IMR-90 (cell line): ENCODE measurements around the gene SERPINA5. TPM values are rescaled to one million over a fixed set of nuclear protein-coding genes. Genes with fewer than 3 reads are reported as not detected.

Experiments used
- ATAC-seq: fragments of 200-7000 bp; cut with Tn5 transposase; 2 replicates; pipeline ENCODE4 v1.9.1; 2020; ENCODE audit warnings: low read depth, mild to moderate bottlenecking, moderate library complexity
- BruUV-seq: library from RNA; stranded (reverse); fragments of 400-500 nt; replicated peaks from 2 replicates; lab custom pipeline; 2021; lab: Mats Ljungman, UMichigan
- CTCF ChIA-PET: fragments of 300-600 bp; formaldehyde crosslinking; extraction: SDS; loops from one replicate; lab custom pipeline; 2021; ENCODE audit warnings: antibody characterized with exemption; lab: Yijun Ruan, JAX
- POLR2A ChIA-PET: fragments of 300-600 bp; sonication (Branson Sonifier 250); formaldehyde crosslinking; loops from one replicate; lab custom pipeline; 2022; ENCODE audit warnings: antibody characterized with exemption; ENCODE audit not compliant: unreplicated experiment; lab: Charles Lee
- DNase-seq: peaks from one replicate; pipeline ENCODE4 v3.0.0; 2013
- H2AFZ ChIP-seq: replicated peaks from 2 replicates; pipeline ENCODE3; 2013; ENCODE audit warnings: low read length, mild to moderate bottlenecking; ENCODE audit not compliant: poor library complexity
- H2AK5ac ChIP-seq: 2 replicates; pipeline ENCODE4 v1.6.1; 2013; ENCODE audit warnings: low read depth, low read length, inconsistent platforms
- H2AK9ac ChIP-seq: replicated peaks from 2 replicates; pipeline ENCODE3; 2013; ENCODE audit warnings: mild to moderate bottlenecking, low read depth, low read length, moderate library complexity; ENCODE audit not compliant: poor library complexity
- H2BK120ac ChIP-seq: 2 replicates; pipeline ENCODE4 v1.6.1; 2013; ENCODE audit warnings: low read depth, low read length, inconsistent platforms
- H2BK15ac ChIP-seq: 3 replicates; pipeline ENCODE4 v1.6.1; 2013; ENCODE audit warnings: low read depth, low read length, inconsistent platforms
- H2BK20ac ChIP-seq: 2 replicates; pipeline ENCODE4 v1.6.1; 2013; ENCODE audit warnings: low read depth, mild to moderate bottlenecking, inconsistent platforms, low read length, moderate library complexity
- H2BK5ac ChIP-seq: 2 replicates; pipeline ENCODE4 v1.6.1; 2013; ENCODE audit warnings: mild to moderate bottlenecking, low read depth, low read length, inconsistent platforms; ENCODE audit not compliant: poor library complexity, severe bottlenecking
- H3K14ac ChIP-seq: replicated peaks from 2 replicates; pipeline ENCODE4 v1.6.1; 2013; ENCODE audit warnings: low read depth, low read length, inconsistent platforms
- H3K18ac ChIP-seq: 2 replicates; pipeline ENCODE4 v1.6.1; 2013; ENCODE audit warnings: low read depth, low read length, control low read depth
- H3K23ac ChIP-seq: 2 replicates; pipeline ENCODE4 v1.6.1; 2013; ENCODE audit warnings: low read depth, low read length, inconsistent platforms
- H3K27ac ChIP-seq: 2 replicates; pipeline ENCODE4 v1.5.1; 2013; ENCODE audit warnings: mild to moderate bottlenecking, control low read depth, low read length; ENCODE audit not compliant: insufficient read depth
- H3K27me3 ChIP-seq: 2 replicates; pipeline ENCODE4 v1.6.1; 2013; ENCODE audit warnings: low read length; ENCODE audit not compliant: control insufficient read depth, insufficient read depth
- H3K36me3 ChIP-seq: 2 replicates; pipeline ENCODE4 v1.6.1; 2013; ENCODE audit warnings: low read length, mixed read lengths; ENCODE audit not compliant: control insufficient read depth, insufficient read depth
- H3K4ac ChIP-seq: 2 replicates; pipeline ENCODE4 v1.6.1; 2013; ENCODE audit warnings: low read depth, low read length, inconsistent platforms
- H3K4me1 ChIP-seq: 2 replicates; pipeline ENCODE4 v1.6.1; 2013; ENCODE audit warnings: low read length, mixed read lengths; ENCODE audit not compliant: control insufficient read depth, insufficient read depth
- H3K4me2 ChIP-seq: 2 replicates; pipeline ENCODE4 v1.6.1; 2013; ENCODE audit warnings: low read depth, mild to moderate bottlenecking, control low read depth, low read length, moderate library complexity
- H3K4me3 ChIP-seq: 2 replicates; pipeline ENCODE4 v1.5.1; 2013; ENCODE audit warnings: low read depth, mild to moderate bottlenecking, control low read depth, low read length, moderate library complexity; ENCODE audit not compliant: insufficient read depth
- H3K56ac ChIP-seq: 2 replicates; pipeline ENCODE4 v1.6.1; 2013; ENCODE audit warnings: low read length, inconsistent platforms; ENCODE audit not compliant: insufficient read depth; ENCODE audit errors: extremely low read depth
- H3K79me1 ChIP-seq, 2 experiments: 2 replicates each; pipeline ENCODE4 v1.6.1; 2013; ENCODE audit warnings: low read length in 2 of 2, inconsistent platforms in 1 of 2, low read depth in 1 of 2
- H3K9ac ChIP-seq: 2 replicates; pipeline ENCODE4 v1.6.1; 2013; ENCODE audit warnings: low read depth, low read length, control low read depth
- H3K9me1 ChIP-seq: 2 replicates; pipeline ENCODE4 v1.6.1; 2013; ENCODE audit warnings: low read length, inconsistent platforms; ENCODE audit not compliant: insufficient read depth
- H3K9me3 ChIP-seq: 2 replicates; pipeline ENCODE4 v1.6.1; 2013; ENCODE audit warnings: low read length; ENCODE audit not compliant: control insufficient read depth, insufficient read depth
- H4K20me1 ChIP-seq: 2 replicates; pipeline ENCODE4 v1.6.1; 2013; ENCODE audit warnings: low read length, inconsistent platforms; ENCODE audit not compliant: insufficient read depth
- H4K5ac ChIP-seq: 2 replicates; pipeline ENCODE4 v1.6.1; 2013; ENCODE audit warnings: mild to moderate bottlenecking, low read depth, low read length, control low read depth
- H4K8ac ChIP-seq, 2 experiments: 2 replicates each; pipeline ENCODE4 v1.6.1; 2013; ENCODE audit warnings: low read depth in 2 of 2, low read length in 2 of 2, control low read depth in 1 of 2, inconsistent platforms in 1 of 2
- H4K91ac ChIP-seq: 2 replicates; pipeline ENCODE4 v1.6.1; 2013; ENCODE audit warnings: low read depth, low read length, inconsistent platforms; ENCODE audit not compliant: insufficient read depth
- BHLHE40 ChIP-seq: fragments of 150-350 bp; IDR thresholded peaks from 2 replicates; pipeline ENCODE4 v1.6.1; 2016; ENCODE audit warnings: mild to moderate bottlenecking, low read depth, low read length
- CEBPB ChIP-seq: IDR thresholded peaks from 2 replicates; pipeline ENCODE4 v1.6.1; 2012; ENCODE audit warnings: low read depth, low read length, improper control_type of control experiment
- CHD1 ChIP-seq: IDR thresholded peaks from 2 replicates; pipeline ENCODE4 v1.6.1; 2012; ENCODE audit warnings: low read depth, low read length, improper control_type of control experiment
- CTCF ChIP-seq: conservative IDR thresholded peaks from 2 replicates; pipeline ENCODE4 v1.5.1; 2012; ENCODE audit warnings: mild to moderate bottlenecking, low read depth, low read length, improper control_type of control experiment
- ELK1 ChIP-seq: fragments of 150-350 bp; IDR thresholded peaks from 2 replicates; pipeline ENCODE4 v1.6.1; 2016; ENCODE audit warnings: low read depth, mild to moderate bottlenecking, low read length, moderate library complexity, borderline replicate concordance
- MAZ ChIP-seq: IDR thresholded peaks from 2 replicates; pipeline ENCODE4 v1.6.1; 2012; ENCODE audit warnings: low read depth, mild to moderate bottlenecking, low read length, improper control_type of control experiment, moderate library complexity, borderline replicate concordance
- MXI1 ChIP-seq: IDR thresholded peaks from 2 replicates; pipeline ENCODE4 v1.6.1; 2012; ENCODE audit warnings: low read depth, mild to moderate bottlenecking, low read length, moderate library complexity, borderline replicate concordance
- POLR2A ChIP-seq: IDR thresholded peaks from 2 replicates; pipeline ENCODE4 v1.6.1; 2012; ENCODE audit warnings: mild to moderate bottlenecking, low read depth, low read length
- RAD21 ChIP-seq: IDR thresholded peaks from 2 replicates; pipeline ENCODE4 v1.6.1; 2012; ENCODE audit warnings: low read length, improper control_type of control experiment
- WGBS, 2 experiments: methylation state at CpG; one replicate each; pipeline versions ENCODE4 v1.1.5 to v1.1.7; 2013; ENCODE audit warnings: missing lambda C conversion rate in 2 of 2; ENCODE audit not compliant: insufficient read length in 1 of 2; ENCODE audit errors: extremely low coverage in 2 of 2; 5-methylcytosine and 5-hydroxymethylcytosine counted together
- dilution Hi-C: fragments of 300-500 bp; cut with HindIII; formaldehyde crosslinking; loops from one replicate; pipeline ENCODE4 v1.14.3; 2018; ENCODE audit warnings: low sequenced_read_pairs; ENCODE audit not compliant: unreplicated experiment
- in situ Hi-C: fragments of 300-500 bp; cut with MboI; formaldehyde crosslinking; loops from 3 replicates; pipeline ENCODE4 v1.14.3; 2019; ENCODE audit warnings: low sequenced_read_pairs, inconsistent platforms, mixed read lengths
- intact Hi-C: fragments of 100-400 bp; cut with micrococcal nuclease; formaldehyde crosslinking; loops from 2 replicates; pipeline ENCODE4 v1.10.0; 2022
- polyA plus RNA-seq, 3 experiments: library from polyadenylated mRNA; depleted of rRNA; stranded (reverse); fragments of >200 nt; gene quantifications; 2 replicates each; pipeline ENCODE4 v1.2.3, GENCODE V29; 2012; ENCODE audit warnings: low replicate concordance in 1 of 3
- total RNA-seq: library from RNA; depleted of rRNA; stranded (reverse); fragments of >200 nt; gene quantifications from 2 replicates; pipeline ENCODE4 v1.2.3, GENCODE V29; 2012
- TF ChIP-seq, protein P1 (sequence below): fragments of 150-350 bp; IDR thresholded peaks from 2 replicates; pipeline ENCODE4 v1.6.1; 2017; ENCODE audit warnings: mild to moderate bottlenecking, antibody characterized with exemption, low read length, low read depth

Gene SERPINA5
- total and polyA plus RNA-seq, 2 of the 4 experiments (the other 2 are of a cell fraction) = not detected

DNA sequence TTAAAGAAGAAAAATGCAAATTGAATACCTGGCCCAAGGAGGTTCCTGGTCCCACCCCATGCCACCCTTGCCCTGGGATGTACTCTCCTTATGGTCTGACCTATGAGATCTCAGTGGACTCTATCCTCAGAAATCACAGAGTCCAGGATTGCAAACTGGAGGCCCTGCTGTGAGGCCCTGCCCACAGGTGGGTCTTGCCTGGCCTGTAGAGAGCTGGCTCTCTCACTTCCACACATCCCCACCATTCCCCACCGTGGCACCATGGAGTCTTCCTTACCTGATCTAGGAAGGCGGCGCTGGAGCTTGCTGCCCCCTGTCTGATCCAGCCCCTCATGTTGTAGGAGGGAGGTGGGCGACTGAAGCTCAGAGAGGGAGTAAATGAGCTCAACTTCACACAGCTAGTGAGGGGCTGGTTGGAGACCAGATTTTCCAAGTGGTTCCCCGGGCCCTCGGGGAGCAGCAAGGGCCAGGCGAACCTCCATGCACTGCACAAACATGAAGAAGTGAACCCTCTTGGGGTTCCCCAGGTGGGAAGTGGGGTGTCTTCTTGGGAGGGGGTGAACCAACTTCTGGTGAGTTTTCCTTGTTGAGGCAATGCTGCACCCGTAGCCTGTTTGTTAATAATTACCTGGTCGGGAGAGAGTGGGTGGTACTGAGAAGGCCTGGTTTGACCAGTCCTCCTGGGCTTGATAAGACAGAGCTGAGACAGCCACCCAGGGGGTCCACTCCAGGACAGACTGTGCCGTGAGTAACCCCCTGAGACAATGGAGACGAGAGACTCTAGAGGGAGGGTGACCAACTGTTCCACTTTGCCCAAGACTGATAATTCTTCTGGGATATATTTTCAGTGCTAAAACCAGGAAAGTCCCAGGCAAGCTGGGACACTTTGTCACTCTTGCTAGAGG lies 20.2 kb upstream of the SERPINA5 start, which contains the start of gene SERPINA4:
TSS of gene SERPINA4 (plus strand) at position 692 of the 905 bp plus-strand sequence. CDS start 2,041 bp downstream, outside the sequence.
- 61% methylated on average over 2 of the region's 11 CpGs; no CpG with 5 or more reads in 1 of the 2 experiments for WGBS, 2 experiments
- H4K8ac ChIP-seq = no peak within 1 kb of the TSS
- no TSS peak for BruUV-seq

More for the DNA sequence above, 20.2 kb upstream of the SERPINA5 start, which contains the start of gene SERPINA4:
- no peak within 1 kb of the TSS for H2BK20ac ChIP-seq
- no peaks in the 10 kb centered on the region for H3K9me3 ChIP-seq
- TF ChIP-seq BHLHE40 (no peak), MXI1 (no peak), CTCF (no peak), RAD21 (no peak), CHD1 (no peak), MAZ (no peak), POLR2A (no peak), CEBPB (no peak), ELK1 (no peak)
- TF ChIP-seq, protein P1, sequence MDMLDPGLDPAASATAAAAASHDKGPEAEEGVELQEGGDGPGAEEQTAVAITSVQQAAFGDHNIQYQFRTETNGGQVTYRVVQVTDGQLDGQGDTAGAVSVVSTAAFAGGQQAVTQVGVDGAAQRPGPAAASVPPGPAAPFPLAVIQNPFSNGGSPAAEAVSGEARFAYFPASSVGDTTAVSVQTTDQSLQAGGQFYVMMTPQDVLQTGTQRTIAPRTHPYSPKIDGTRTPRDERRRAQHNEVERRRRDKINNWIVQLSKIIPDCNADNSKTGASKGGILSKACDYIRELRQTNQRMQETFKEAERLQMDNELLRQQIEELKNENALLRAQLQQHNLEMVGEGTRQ = no peak
- H3K9me1 ChIP-seq = no peaks in the 10 kb centered on the region
- H2AFZ ChIP-seq = no peak within 1 kb of the TSS
- ChIA-PET CTCF (interaction anchor here (1.1 to 1.5 kb wide), 2 partner anchors 12 kb away, joined by 3 to 4 read pairs; no protein-coding TSS in a partner anchor), POLR2A (no interaction called here)
- no peak within 1 kb of the TSS for H3K56ac ChIP-seq
- no peak within 1 kb of the TSS for H3K18ac ChIP-seq
- H3K4me3 ChIP-seq = no peak within 1 kb of the TSS
- no peaks in the 10 kb centered on the region for H3K4me1 ChIP-seq
- H2BK15ac ChIP-seq = no peak within 1 kb of the TSS
- no peaks in the 10 kb centered on the region for H3K36me3 ChIP-seq
- no peak within 1 kb of the TSS for H3K27ac ChIP-seq
- no peak for ATAC-seq
- H4K91ac ChIP-seq = no peak within 1 kb of the TSS
- no peak for DNase-seq
- no peak within 1 kb of the TSS for H3K4ac ChIP-seq
- H2AK5ac ChIP-seq = no peak within 1 kb of the TSS
- dilution Hi-C loops = no loop called here
- in situ Hi-C loops = no loop called here
- H3K14ac ChIP-seq = no peak within 1 kb of the TSS
- H3K9ac ChIP-seq = no peak within 1 kb of the TSS
- no peak within 1 kb of the TSS for H3K23ac ChIP-seq
- no peak within 1 kb of the TSS for H2BK120ac ChIP-seq
- intact Hi-C loops = no loop called here
- H3K79me1 ChIP-seq = no peaks in the 10 kb centered on the region
- no peak within 1 kb of the TSS for H4K5ac ChIP-seq
- no peaks in the 10 kb centered on the region for H4K20me1 ChIP-seq
- H2AK9ac ChIP-seq = no peak within 1 kb of the TSS
- no peaks in the 10 kb centered on the region; the same call in 1 of the 2 replicates for H3K27me3 ChIP-seq
- H2BK5ac ChIP-seq = no peak within 1 kb of the TSS
- no peak within 1 kb of the TSS for H3K4me2 ChIP-seq
